ENCODE measurements around the gene PAAF1. TPM values are rescaled to one million over a fixed set of nuclear protein-coding genes. Genes with fewer than 3 reads are reported as not detected.

The PAAF1 gene
- total and polyA plus RNA-seq, 2 of the 13 experiments (the other 11 are each of a cell fraction or from before 2014, with no cell fraction given), result 13.5 to 28.8 TPM

- TF ChIP-seq, protein P1, sequence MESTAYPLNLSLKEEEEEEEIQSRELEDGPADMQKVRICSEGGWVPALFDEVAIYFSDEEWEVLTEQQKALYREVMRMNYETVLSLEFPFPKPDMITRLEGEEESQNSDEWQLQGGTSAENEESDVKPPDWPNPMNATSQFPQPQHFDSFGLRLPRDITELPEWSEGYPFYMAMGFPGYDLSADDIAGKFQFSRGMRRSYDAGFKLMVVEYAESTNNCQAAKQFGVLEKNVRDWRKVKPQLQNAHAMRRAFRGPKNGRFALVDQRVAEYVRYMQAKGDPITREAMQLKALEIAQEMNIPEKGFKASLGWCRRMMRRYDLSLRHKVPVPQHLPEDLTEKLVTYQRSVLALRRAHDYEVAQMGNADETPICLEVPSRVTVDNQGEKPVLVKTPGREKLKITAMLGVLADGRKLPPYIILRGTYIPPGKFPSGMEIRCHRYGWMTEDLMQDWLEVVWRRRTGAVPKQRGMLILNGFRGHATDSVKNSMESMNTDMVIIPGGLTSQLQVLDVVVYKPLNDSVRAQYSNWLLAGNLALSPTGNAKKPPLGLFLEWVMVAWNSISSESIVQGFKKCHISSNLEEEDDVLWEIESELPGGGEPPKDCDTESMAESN (CRISPR knock-in tag; conservative IDR thresholded peaks at IDR 0.05), result peak; percentile 74
- no peak for TF ChIP-seq SMYD3 (CRISPR knock-in tag; IDR thresholded peaks at IDR 0.05)
- TF ChIP-seq RXRA (CRISPR knock-in tag; IDR thresholded peaks at IDR 0.05), result peak; percentile 86
- TF ChIP-seq, protein P2, sequence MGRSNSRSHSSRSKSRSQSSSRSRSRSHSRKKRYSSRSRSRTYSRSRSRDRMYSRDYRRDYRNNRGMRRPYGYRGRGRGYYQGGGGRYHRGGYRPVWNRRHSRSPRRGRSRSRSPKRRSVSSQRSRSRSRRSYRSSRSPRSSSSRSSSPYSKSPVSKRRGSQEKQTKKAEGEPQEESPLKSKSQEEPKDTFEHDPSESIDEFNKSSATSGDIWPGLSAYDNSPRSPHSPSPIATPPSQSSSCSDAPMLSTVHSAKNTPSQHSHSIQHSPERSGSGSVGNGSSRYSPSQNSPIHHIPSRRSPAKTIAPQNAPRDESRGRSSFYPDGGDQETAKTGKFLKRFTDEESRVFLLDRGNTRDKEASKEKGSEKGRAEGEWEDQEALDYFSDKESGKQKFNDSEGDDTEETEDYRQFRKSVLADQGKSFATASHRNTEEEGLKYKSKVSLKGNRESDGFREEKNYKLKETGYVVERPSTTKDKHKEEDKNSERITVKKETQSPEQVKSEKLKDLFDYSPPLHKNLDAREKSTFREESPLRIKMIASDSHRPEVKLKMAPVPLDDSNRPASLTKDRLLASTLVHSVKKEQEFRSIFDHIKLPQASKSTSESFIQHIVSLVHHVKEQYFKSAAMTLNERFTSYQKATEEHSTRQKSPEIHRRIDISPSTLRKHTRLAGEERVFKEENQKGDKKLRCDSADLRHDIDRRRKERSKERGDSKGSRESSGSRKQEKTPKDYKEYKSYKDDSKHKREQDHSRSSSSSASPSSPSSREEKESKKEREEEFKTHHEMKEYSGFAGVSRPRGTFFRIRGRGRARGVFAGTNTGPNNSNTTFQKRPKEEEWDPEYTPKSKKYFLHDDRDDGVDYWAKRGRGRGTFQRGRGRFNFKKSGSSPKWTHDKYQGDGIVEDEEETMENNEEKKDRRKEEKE (IDR thresholded peaks at IDR 0.05), result no peak
- TF ChIP-seq DNMT3B (CRISPR knock-in tag; conservative IDR thresholded peaks at IDR 0.05), result no peak
- peak; percentile 95 for TF ChIP-seq POLR2G (IDR thresholded peaks at IDR 0.05; ENCODE audit: low read depth, low read length)
- no peak for TF ChIP-seq NFIB (CRISPR knock-in tag; IDR thresholded peaks at IDR 0.05; ENCODE audit: borderline replicate concordance)
- TF ChIP-seq FIP1L1 (IDR thresholded peaks at IDR 0.05; ENCODE audit: borderline replicate concordance, insufficient read depth, low read depth, low read length), result no peak
- TF ChIP-seq, protein P3, sequence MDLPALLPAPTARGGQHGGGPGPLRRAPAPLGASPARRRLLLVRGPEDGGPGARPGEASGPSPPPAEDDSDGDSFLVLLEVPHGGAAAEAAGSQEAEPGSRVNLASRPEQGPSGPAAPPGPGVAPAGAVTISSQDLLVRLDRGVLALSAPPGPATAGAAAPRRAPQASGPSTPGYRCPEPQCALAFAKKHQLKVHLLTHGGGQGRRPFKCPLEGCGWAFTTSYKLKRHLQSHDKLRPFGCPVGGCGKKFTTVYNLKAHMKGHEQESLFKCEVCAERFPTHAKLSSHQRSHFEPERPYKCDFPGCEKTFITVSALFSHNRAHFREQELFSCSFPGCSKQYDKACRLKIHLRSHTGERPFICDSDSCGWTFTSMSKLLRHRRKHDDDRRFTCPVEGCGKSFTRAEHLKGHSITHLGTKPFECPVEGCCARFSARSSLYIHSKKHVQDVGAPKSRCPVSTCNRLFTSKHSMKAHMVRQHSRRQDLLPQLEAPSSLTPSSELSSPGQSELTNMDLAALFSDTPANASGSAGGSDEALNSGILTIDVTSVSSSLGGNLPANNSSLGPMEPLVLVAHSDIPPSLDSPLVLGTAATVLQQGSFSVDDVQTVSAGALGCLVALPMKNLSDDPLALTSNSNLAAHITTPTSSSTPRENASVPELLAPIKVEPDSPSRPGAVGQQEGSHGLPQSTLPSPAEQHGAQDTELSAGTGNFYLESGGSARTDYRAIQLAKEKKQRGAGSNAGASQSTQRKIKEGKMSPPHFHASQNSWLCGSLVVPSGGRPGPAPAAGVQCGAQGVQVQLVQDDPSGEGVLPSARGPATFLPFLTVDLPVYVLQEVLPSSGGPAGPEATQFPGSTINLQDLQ (CRISPR knock-in tag; IDR thresholded peaks at IDR 0.05), result peak; percentile 67; the same call in 1 of the 2 replicates
- 0 out of 2 replicates have a peak, but pooled peaks have one; percentile 86 for TF ChIP-seq ZNF543 (CRISPR knock-in tag; IDR thresholded peaks at IDR 0.05)
- TF ChIP-seq, protein P4, sequence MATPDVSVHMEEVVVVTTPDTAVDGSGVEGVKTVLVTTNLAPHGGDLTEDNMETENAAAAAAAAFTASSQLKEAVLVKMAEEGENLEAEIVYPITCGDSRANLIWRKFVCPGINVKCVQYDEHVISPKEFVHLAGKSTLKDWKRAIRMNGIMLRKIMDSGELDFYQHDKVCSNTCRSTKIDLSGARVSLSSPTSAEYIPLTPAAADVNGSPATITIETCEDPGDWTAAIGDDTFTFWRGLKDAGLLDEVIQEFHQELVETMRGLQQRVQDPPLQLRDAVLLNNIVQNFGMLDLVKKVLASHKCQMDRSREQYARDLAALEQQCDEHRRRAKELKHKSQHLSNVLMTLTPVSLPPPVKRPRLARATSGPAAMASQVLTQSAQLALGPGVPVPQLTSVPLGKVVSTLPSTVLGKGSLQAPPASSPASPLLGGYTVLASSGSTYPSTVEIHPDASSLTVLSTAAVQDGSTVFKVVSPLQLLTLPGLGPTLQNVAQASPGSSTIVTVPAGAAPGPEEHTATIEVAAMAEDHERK (CRISPR knock-in tag; IDR thresholded peaks at IDR 0.05; ENCODE audit: low read depth), result peak; percentile 71; the same call in 1 of the 2 replicates
- peak; percentile 88 for TF ChIP-seq SPEN (CRISPR knock-in tag; IDR thresholded peaks at IDR 0.05; ENCODE audit: low read depth)
- peak; percentile 63; the same call in 1 of the 2 replicates for TF ChIP-seq ZNF335 (CRISPR knock-in tag; IDR thresholded peaks at IDR 0.05)
- TF ChIP-seq BCL6 (CRISPR knock-in tag; IDR thresholded peaks at IDR 0.05), result peak; percentile 81
- peak; percentile 75 for TF ChIP-seq MED8 (CRISPR knock-in tag; IDR thresholded peaks at IDR 0.05; ENCODE audit: insufficient replicate concordance)
- no peak; a peak in 1 of 4 replicates for TF ChIP-seq ATF4 (CRISPR knock-in tag; IDR thresholded peaks at IDR 0.05)
These were observed at the start of gene PAAF1, which contains the start of gene COA4 (continued) for GRCh38 chr11:73876424-73877310.
